SK-N-SH (cell line): ENCODE results near the gene ARPC2. TPM values are rescaled to one million over a fixed set of nuclear protein-coding genes. Genes with fewer than 3 reads are reported as not detected.

Experiments
- CTCF ChIA-PET: fragments of 300-600, 350-600 bp; formaldehyde crosslinking; extraction: SDS; loops from one replicate; lab custom pipeline; 2021; lab: Yijun Ruan, JAX
- POLR2A ChIA-PET: fragments of 350-600 bp; sonication (Branson Sonifier 250); formaldehyde crosslinking; extraction: SDS; loops from one replicate; lab custom pipeline; 2020; ENCODE audit warnings: antibody characterized with exemption, inconsistent platforms; lab: Yijun Ruan, JAX
- DNase-seq: peaks from one replicate; pipeline ENCODE4 v3.0.0; 2012
- H2AFZ ChIP-seq: fragments of 200-600 bp; sonication (generic); 2 replicates; pipeline ENCODE4 v1.8.1; 2016; ENCODE audit warnings: antibody characterized with exemption, mild to moderate bottlenecking, low read depth
- H3F3A ChIP-seq: fragments of 200-600 bp; sonication (generic); replicated peaks from 2 replicates; pipeline ENCODE3; 2016; ENCODE audit warnings: antibody characterized with exemption, mild to moderate bottlenecking; ENCODE audit not compliant: insufficient read depth
- H3K27ac ChIP-seq, 2 experiments: fragments of 200-500 bp in 1 of 2; fragments of 200-600 bp in 1 of 2; sonication (Bioruptor generic) in 1 of 2; sonication (generic), shearing (Covaris generic) in 1 of 2; 2 replicates each; pipeline versions ENCODE4 v1.5.1 to v1.6.1; 2014 to 2016; ENCODE audit warnings: low read depth in 2 of 2, inconsistent platforms in 1 of 2, low read length in 1 of 2, mild to moderate bottlenecking in 1 of 2, mixed read lengths in 1 of 2
- H3K27me3 ChIP-seq: fragments of 200-600 bp; sonication (generic), shearing (Covaris generic); 2 replicates; pipeline ENCODE4 v1.6.1; 2016; ENCODE audit warnings: mixed run types; ENCODE audit not compliant: insufficient read depth
- H3K36me3 ChIP-seq, 2 experiments: fragments of 200-500 bp in 1 of 2; fragments of 200-600 bp in 1 of 2; sonication (Bioruptor generic) in 1 of 2; sonication (generic) in 1 of 2; replicated peaks in 1 of 2; 2 replicates each; pipeline versions ENCODE3 to v1.5.1; 2014 to 2016; ENCODE audit warnings: low read length in 1 of 2, mild to moderate bottlenecking in 1 of 2; ENCODE audit not compliant: insufficient read depth in 2 of 2, control insufficient read depth in 1 of 2
- H3K4me1 ChIP-seq, 2 experiments: fragments of 200-500 bp in 1 of 2; fragments of 200-600 bp in 1 of 2; sonication (Bioruptor generic) in 1 of 2; sonication (generic), shearing (Covaris generic) in 1 of 2; 2 replicates each; pipeline versions ENCODE4 v1.5.1 to v1.6.1; 2014 to 2016; ENCODE audit warnings: low read depth in 1 of 2, low read length in 1 of 2, mixed run types in 1 of 2; ENCODE audit not compliant: insufficient read depth in 2 of 2, control insufficient read depth in 1 of 2
- H3K4me2 ChIP-seq: fragments of 200-600 bp; sonication (generic), shearing (Covaris generic); 2 replicates; pipeline ENCODE4 v1.6.1; 2017; ENCODE audit warnings: mixed run types
- H3K4me3 ChIP-seq, 2 experiments: fragments of 200-500 bp in 1 of 2; fragments of 200-600 bp in 1 of 2; sonication (Bioruptor generic) in 1 of 2; sonication (generic), shearing (Covaris generic) in 1 of 2; 2 replicates each; pipeline versions ENCODE4 v1.5.1 to v1.8.1; 2014 to 2016; ENCODE audit warnings: low read depth in 2 of 2, inconsistent platforms in 1 of 2, low read length in 1 of 2, mild to moderate bottlenecking in 1 of 2, mixed read lengths in 1 of 2, moderate library complexity in 1 of 2
- H3K79me2 ChIP-seq: fragments of 200-600 bp; sonication (generic); 2 replicates; pipeline ENCODE4 v1.8.1; 2017; ENCODE audit warnings: mild to moderate bottlenecking; ENCODE audit not compliant: insufficient read depth
- H3K9ac ChIP-seq: fragments of 200-600 bp; sonication (generic); 2 replicates; pipeline ENCODE4 v1.6.1; 2017; ENCODE audit warnings: mixed run types
- H3K9me2 ChIP-seq: fragments of 200-600 bp; sonication (generic); 2 replicates; pipeline ENCODE4 v1.6.1; 2017; ENCODE audit warnings: mixed run types
- H3K9me3 ChIP-seq: fragments of 200-600 bp; sonication (generic); 2 replicates; pipeline ENCODE4 v1.6.1; 2017; ENCODE audit warnings: mixed run types, mild to moderate bottlenecking, moderate library complexity
- H4K20me1 ChIP-seq: fragments of 200-600 bp; sonication (generic); 2 replicates; pipeline ENCODE4 v1.6.1; 2017; ENCODE audit warnings: mild to moderate bottlenecking, mixed run types; ENCODE audit not compliant: insufficient read depth
- CHD2 ChIP-seq: fragments of 150-350 bp; IDR thresholded peaks from 2 replicates; pipeline ENCODE4 v1.6.1; 2018; ENCODE audit warnings: low read length; ENCODE audit not compliant: partially characterized antibody
- ELF1 ChIP-seq: IDR thresholded peaks from 2 replicates; pipeline ENCODE4 v1.4.0; 2012
- EZH2phosphoT487 ChIP-seq: fragments of 200-600 bp; sonication (generic); IDR thresholded peaks from 2 replicates; pipeline ENCODE4 v1.6.1; 2017; ENCODE audit warnings: low read depth, mixed run types, mild to moderate bottlenecking, antibody characterized with exemption, moderate library complexity, borderline replicate concordance
- FOSL2 ChIP-seq: IDR thresholded peaks from 2 replicates; pipeline ENCODE4 v1.4.0; 2012; ENCODE audit warnings: low read depth, mild to moderate bottlenecking, moderate library complexity, borderline replicate concordance
- FOXJ3 ChIP-seq: sonication (generic); formaldehyde crosslinking; IDR thresholded peaks from 2 replicates; pipeline ENCODE4 v1.5.1; 2020; ENCODE audit warnings: mild to moderate bottlenecking, missing genetic modification reagents
- GABPA ChIP-seq: IDR thresholded peaks from 2 replicates; pipeline ENCODE4 v1.4.0; 2012; ENCODE audit warnings: low read depth, mild to moderate bottlenecking
- GATA2 ChIP-seq: sonication (generic); formaldehyde crosslinking; IDR thresholded peaks from 2 replicates; pipeline ENCODE4 v1.5.0; 2020; ENCODE audit warnings: mild to moderate bottlenecking, missing genetic modification reagents
- JUND ChIP-seq: IDR thresholded peaks from 2 replicates; pipeline ENCODE4 v1.4.0; 2012
- MEF2A ChIP-seq: IDR thresholded peaks from 2 replicates; pipeline ENCODE4 v1.4.0; 2012; ENCODE audit warnings: low read depth, borderline replicate concordance
- NFIC ChIP-seq: IDR thresholded peaks from 2 replicates; pipeline ENCODE4 v1.4.0; 2012; ENCODE audit warnings: borderline replicate concordance
- NRF1 ChIP-seq: IDR thresholded peaks from 2 replicates; pipeline ENCODE4 v1.6.1; 2012; ENCODE audit warnings: low read depth, mild to moderate bottlenecking, low read length
- RAD21 ChIP-seq: IDR thresholded peaks from 2 replicates; pipeline ENCODE4 v1.6.1; 2012; ENCODE audit warnings: mild to moderate bottlenecking, low read length
- RFX5 ChIP-seq: IDR thresholded peaks from 2 replicates; pipeline ENCODE4 v1.6.1; 2012; ENCODE audit warnings: mild to moderate bottlenecking, improper control_type of control experiment, low read length
- TAF1 ChIP-seq: IDR thresholded peaks from 2 replicates; pipeline ENCODE4 v1.6.1; 2012; ENCODE audit warnings: low read depth, mild to moderate bottlenecking, low read length, moderate library complexity, borderline replicate concordance
- TEAD4 ChIP-seq: IDR thresholded peaks from 2 replicates; pipeline ENCODE4 v1.4.0; 2012; ENCODE audit warnings: mild to moderate bottlenecking, borderline replicate concordance; ENCODE audit not compliant: insufficient read depth
- YY1 ChIP-seq: IDR thresholded peaks from 2 replicates; pipeline ENCODE4 v1.4.0; 2012; ENCODE audit warnings: low read depth, mild to moderate bottlenecking
- WGBS: methylation state at CpG from one replicate; pipeline ENCODE4 v1.1.6; 2017; ENCODE audit warnings: low lambda C conversion rate; 5-methylcytosine and 5-hydroxymethylcytosine counted together
- polyA plus RNA-seq, 3 experiments: library from polyadenylated mRNA; depleted of rRNA; stranded (reverse); fragments of >200 nt; gene quantifications; 2 replicates each; pipeline ENCODE4 v1.2.3, GENCODE V29; 2012
- TF ChIP-seq, protein P1 (sequence below): IDR thresholded peaks from 2 replicates; pipeline ENCODE4 v1.4.0; 2012; ENCODE audit warnings: low read depth, borderline replicate concordance
- TF ChIP-seq, protein P2 (sequence below): fragments of 150-350 bp; IDR thresholded peaks from 2 replicates; pipeline ENCODE4 v1.6.1; 2016; ENCODE audit warnings: mild to moderate bottlenecking, low read depth, low read length
- TF ChIP-seq, protein P3 (sequence below): IDR thresholded peaks from 2 replicates; pipeline ENCODE4 v1.4.0; 2012; ENCODE audit warnings: low read depth

Gene ARPC2
- polyA plus RNA-seq, 1 of the 3 experiments (the other 2 are of a cell fraction), result 319 TPM

DNA sequence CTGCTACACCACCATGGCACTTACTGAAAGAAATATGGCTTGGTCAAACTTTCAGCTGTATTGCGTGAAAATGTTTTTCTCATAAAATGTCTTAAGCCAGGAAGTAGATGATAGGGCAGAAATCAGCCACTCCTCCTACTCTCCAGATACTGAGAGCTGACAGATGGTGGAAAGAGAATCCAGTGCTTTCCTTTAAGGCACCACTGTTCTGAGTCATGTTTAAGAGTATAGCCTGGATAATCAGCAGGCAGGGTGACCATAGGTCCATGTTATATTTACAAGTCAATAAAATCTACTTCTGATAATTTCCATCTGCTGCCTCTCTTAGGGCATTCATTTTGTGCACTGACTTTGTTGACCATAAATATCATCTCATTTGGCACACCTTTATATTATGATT, 21.9 kb downstream of the ARPC2 start:
- no peaks in the 10 kb centered on the region for H3K9me3 ChIP-seq
- H3K27me3 ChIP-seq, result no peaks in the 10 kb centered on the region
- H3K4me3 ChIP-seq, result no peak overlapping the region
- CTCF ChIA-PET, result interaction anchor here (0.8 kb wide), 1 partner anchor 11 kb away, joined by 3 read pairs; no protein-coding TSS in a partner anchor
- H3K9me2 ChIP-seq, result no peaks in the 10 kb centered on the region
- H3K4me2 ChIP-seq, result no peak overlapping the region
- H3K79me2 ChIP-seq, result peaks cover 85% of the 10 kb centered on the region
- 100% methylated on average over 1 of the region's 1 CpG for WGBS
- H2AFZ ChIP-seq, result no peak overlapping the region
- TF ChIP-seq ELF1, result no peak
- no peak for TF ChIP-seq EZH2phosphoT487
- TF ChIP-seq RFX5, result no peak
- TF ChIP-seq FOXJ3 (CRISPR knock-in tag), result no peak
- no peak for TF ChIP-seq CHD2
- TF ChIP-seq JUND, result no peak
- no peak for TF ChIP-seq MEF2A
- TF ChIP-seq GATA2 (CRISPR knock-in tag), result no peak
- no peak for TF ChIP-seq YY1
- no peak for TF ChIP-seq NFIC
- TF ChIP-seq, protein P1, sequence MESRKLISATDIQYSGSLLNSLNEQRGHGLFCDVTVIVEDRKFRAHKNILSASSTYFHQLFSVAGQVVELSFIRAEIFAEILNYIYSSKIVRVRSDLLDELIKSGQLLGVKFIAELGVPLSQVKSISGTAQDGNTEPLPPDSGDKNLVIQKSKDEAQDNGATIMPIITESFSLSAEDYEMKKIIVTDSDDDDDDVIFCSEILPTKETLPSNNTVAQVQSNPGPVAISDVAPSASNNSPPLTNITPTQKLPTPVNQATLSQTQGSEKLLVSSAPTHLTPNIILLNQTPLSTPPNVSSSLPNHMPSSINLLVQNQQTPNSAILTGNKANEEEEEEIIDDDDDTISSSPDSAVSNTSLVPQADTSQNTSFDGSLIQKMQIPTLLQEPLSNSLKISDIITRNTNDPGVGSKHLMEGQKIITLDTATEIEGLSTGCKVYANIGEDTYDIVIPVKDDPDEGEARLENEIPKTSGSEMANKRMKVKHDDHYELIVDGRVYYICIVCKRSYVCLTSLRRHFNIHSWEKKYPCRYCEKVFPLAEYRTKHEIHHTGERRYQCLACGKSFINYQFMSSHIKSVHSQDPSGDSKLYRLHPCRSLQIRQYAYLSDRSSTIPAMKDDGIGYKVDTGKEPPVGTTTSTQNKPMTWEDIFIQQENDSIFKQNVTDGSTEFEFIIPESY, result no peak
- TF ChIP-seq, protein P2, sequence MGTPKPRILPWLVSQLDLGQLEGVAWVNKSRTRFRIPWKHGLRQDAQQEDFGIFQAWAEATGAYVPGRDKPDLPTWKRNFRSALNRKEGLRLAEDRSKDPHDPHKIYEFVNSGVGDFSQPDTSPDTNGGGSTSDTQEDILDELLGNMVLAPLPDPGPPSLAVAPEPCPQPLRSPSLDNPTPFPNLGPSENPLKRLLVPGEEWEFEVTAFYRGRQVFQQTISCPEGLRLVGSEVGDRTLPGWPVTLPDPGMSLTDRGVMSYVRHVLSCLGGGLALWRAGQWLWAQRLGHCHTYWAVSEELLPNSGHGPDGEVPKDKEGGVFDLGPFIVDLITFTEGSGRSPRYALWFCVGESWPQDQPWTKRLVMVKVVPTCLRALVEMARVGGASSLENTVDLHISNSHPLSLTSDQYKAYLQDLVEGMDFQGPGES, result no peak
- TF ChIP-seq, protein P3, sequence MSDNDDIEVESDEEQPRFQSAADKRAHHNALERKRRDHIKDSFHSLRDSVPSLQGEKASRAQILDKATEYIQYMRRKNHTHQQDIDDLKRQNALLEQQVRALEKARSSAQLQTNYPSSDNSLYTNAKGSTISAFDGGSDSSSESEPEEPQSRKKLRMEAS, result no peak
- no peak for TF ChIP-seq GABPA
- TF ChIP-seq NRF1, result no peak
- TF ChIP-seq TEAD4, result no peak
- no peak for DNase-seq
- H3K4me1 ChIP-seq, result no peaks in the 10 kb centered on the region
- peaks cover 13% of the 10 kb centered on the region for H3F3A ChIP-seq
- 0 out of 2 replicates have a peak, but pooled peaks cover 3% of the 10 kb centered on the region for H4K20me1 ChIP-seq
- H3K27ac ChIP-seq, result no peak overlapping the region
- POLR2A ChIA-PET, result no interaction called here
- H3K9ac ChIP-seq, result no peak overlapping the region
- H3K36me3 ChIP-seq, result peaks cover 73 to 98% of the 10 kb centered on the region in 2 experiments

DNA sequence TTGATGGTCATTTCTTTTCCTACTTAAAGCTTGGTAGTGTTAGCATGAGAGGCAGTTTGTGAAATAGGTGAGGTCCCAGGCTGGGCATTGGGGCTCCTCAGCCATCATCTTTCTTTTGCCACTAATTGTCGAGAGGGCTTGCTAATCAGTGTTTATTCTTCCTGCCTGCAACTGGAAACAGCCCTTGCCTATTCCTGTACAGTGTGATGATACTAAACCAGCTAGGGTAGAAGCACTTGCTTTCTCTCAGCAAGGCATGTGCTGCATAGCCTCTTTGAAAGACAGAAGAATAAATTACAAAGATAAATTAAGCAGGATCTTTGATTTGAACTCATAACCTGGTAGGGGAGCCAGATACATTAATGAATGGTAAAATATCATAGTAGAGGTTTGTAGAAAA, 27.2 kb downstream of the ARPC2 start:
- no peaks in the 10 kb centered on the region for H3K9me2 ChIP-seq
- WGBS, result 100% methylated on average over 1 of the region's 1 CpG
- H3K4me2 ChIP-seq, result no peak overlapping the region
- DNase-seq, result no peak
- H3K27ac ChIP-seq, result no peak overlapping the region
- H4K20me1 ChIP-seq, result 0 out of 2 replicates have a peak, but pooled peaks cover 7% of the 10 kb centered on the region
- peaks cover 7% of the 10 kb centered on the region for H3F3A ChIP-seq
- H3K36me3 ChIP-seq, result peaks cover 76 to 97% of the 10 kb centered on the region in 2 experiments
- POLR2A ChIA-PET, result no interaction called here
- H3K27me3 ChIP-seq, result no peaks in the 10 kb centered on the region
- no peak overlapping the region for H2AFZ ChIP-seq
- CTCF ChIA-PET, result interaction anchor here (1.1 to 5.7 kb wide), 3 partner anchors 14 to 26 kb away, joined by 4 to 34 read pairs (median 4); partner anchors contain the start of genes AAMP and PNKD
- no peaks in the 10 kb centered on the region for H3K4me1 ChIP-seq
- no peaks in the 10 kb centered on the region for H3K9me3 ChIP-seq
- H3K9ac ChIP-seq, result no peak overlapping the region
- TF ChIP-seq TAF1, result no peak
- no peak for TF ChIP-seq NFIC
- TF ChIP-seq RAD21, result no peak
- TF ChIP-seq TEAD4, result no peak
- TF ChIP-seq NRF1, result no peak
- TF ChIP-seq FOSL2, result no peak
- peaks cover 78% of the 10 kb centered on the region for H3K79me2 ChIP-seq
- H3K4me3 ChIP-seq, result no peak overlapping the region
